ENCODE measurements around the gene SAYSD1.

SAYSD1 gene

GRCh38 chr6:39151211-39151610 is 36.2 kb upstream of the SAYSD1 start:
- no peak for DNase-seq (ENCODE audit: low read depth in 1 of 2, low spot score in 1 of 2)
- Histone ChIP-seq H3K27ac (replicated peaks) (no peak overlapping the region), H3K4me3 (replicated peaks; ENCODE audit: insufficient read depth, low read length) (no peak overlapping the region), H3K27me3 (ENCODE audit: insufficient read depth, poor library complexity, severe bottlenecking) (peaks cover 6% of the 10 kb centered on the region)
- TF ChIP-seq CTCF (IDR thresholded peaks at IDR 0.05; ENCODE audit: insufficient read depth, low read length) (no peak), GABPA (IDR thresholded peaks at IDR 0.05; ENCODE audit: low read depth) (no peak), SPI1 (IDR thresholded peaks at IDR 0.05; ENCODE audit: borderline replicate concordance, low read depth) (no peak), REST (IDR thresholded peaks at IDR 0.05; ENCODE audit: insufficient replicate concordance, low read depth) (no peak), POLR2AphosphoS5 (IDR thresholded peaks at IDR 0.05; ENCODE audit: low read depth) (no peak)

- no peak for DNase-seq (ENCODE audit: low read depth in 1 of 2, low spot score in 1 of 2)
- Histone ChIP-seq H3K27me3 (ENCODE audit: insufficient read depth, poor library complexity, severe bottlenecking) (peaks cover 2% of the 10 kb centered on the region), H3K4me3 (replicated peaks; ENCODE audit: insufficient read depth, low read length) (no peak overlapping the region), H3K27ac (replicated peaks) (no peak overlapping the region)
- TF ChIP-seq SPI1 (IDR thresholded peaks at IDR 0.05; ENCODE audit: borderline replicate concordance, low read depth) (no peak), GABPA (IDR thresholded peaks at IDR 0.05; ENCODE audit: low read depth) (no peak), REST (IDR thresholded peaks at IDR 0.05; ENCODE audit: insufficient replicate concordance, low read depth) (no peak), CTCF (IDR thresholded peaks at IDR 0.05; ENCODE audit: insufficient read depth, low read length) (no peak), POLR2AphosphoS5 (IDR thresholded peaks at IDR 0.05; ENCODE audit: low read depth) (no peak)
These were observed 29.6 kb upstream of the SAYSD1 start for GRCh38 chr6:39144481-39145173.

- Histone ChIP-seq H3K27ac (replicated peaks) (no peak overlapping the region), H3K27me3 (ENCODE audit: insufficient read depth, poor library complexity, severe bottlenecking) (peaks cover 2% of the 10 kb centered on the region), H3K4me3 (replicated peaks; ENCODE audit: insufficient read depth, low read length) (no peak overlapping the region)
- DNase-seq (ENCODE audit: low read depth in 1 of 2, low spot score in 1 of 2) = no peak
- no peak for TF ChIP-seq GABPA (IDR thresholded peaks at IDR 0.05; ENCODE audit: low read depth)
- no peak for TF ChIP-seq SPI1 (IDR thresholded peaks at IDR 0.05; ENCODE audit: borderline replicate concordance, low read depth)
- TF ChIP-seq POLR2AphosphoS5 (IDR thresholded peaks at IDR 0.05; ENCODE audit: low read depth) = no peak
These were observed 28.4 kb upstream of the SAYSD1 start for GRCh38 chr6:39143238-39143930.

GRCh38 chr6:39140556-39141167 is 25.7 kb upstream of the SAYSD1 start:
- DNase-seq (ENCODE audit: low read depth in 1 of 2, low spot score in 1 of 2) = no peak
- Histone ChIP-seq H3K27me3 (ENCODE audit: insufficient read depth, poor library complexity, severe bottlenecking) (peaks cover 2% of the 10 kb centered on the region), H3K4me3 (replicated peaks; ENCODE audit: insufficient read depth, low read length) (no peak overlapping the region), H3K27ac (replicated peaks) (no peak overlapping the region)
- no peak for TF ChIP-seq SPI1 (IDR thresholded peaks at IDR 0.05; ENCODE audit: borderline replicate concordance, low read depth)
- no peak for TF ChIP-seq GABPA (IDR thresholded peaks at IDR 0.05; ENCODE audit: low read depth)
- no peak for TF ChIP-seq POLR2AphosphoS5 (IDR thresholded peaks at IDR 0.05; ENCODE audit: low read depth)
- no peak for TF ChIP-seq REST (IDR thresholded peaks at IDR 0.05; ENCODE audit: insufficient replicate concordance, low read depth)
- no peak for TF ChIP-seq CTCF (IDR thresholded peaks at IDR 0.05; ENCODE audit: insufficient read depth, low read length)
